Naive thymus-derived CD8-positive, alpha-beta T cell (primary cell): Measurements from ENCODE around the gene DCPS. TPM values are rescaled to one million over a fixed set of nuclear protein-coding genes. Genes with fewer than 3 reads are reported as not detected.
"Not testable (repeated sequence)": the region's sequence is repeated elsewhere in the genome, so short reads cannot be mapped to it uniquely, and the experiment has no call there.

ENCODE experiments used
- ATAC-seq, 2 donors: fragments of 150-1000 bp; cut with Tn5 transposase in 1 of 2; sonication (Bioruptor Pico), chemical (Tn5 transposase) in 1 of 2; 1 replicate in 1 of 2; 2 replicates in 1 of 2; pipeline ENCODE4 v1.10.0; 2021; ENCODE audit warnings: mild to moderate bottlenecking in 2 of 2, moderate library complexity in 2 of 2
- POLR2A ChIA-PET: fragments of 350-600 bp; sonication (Branson Sonifier 250); formaldehyde crosslinking; loops from one replicate; lab custom pipeline; 2021; ENCODE audit warnings: antibody characterized with exemption; lab: Charles Lee
- DNase-seq, 10 donors: peaks; one replicate each; pipeline versions ENCODE4 v3.0.0 to v3.0.0-alpha.2; 2020 to 2022
- H3K27ac Mint-ChIP-seq, 10 donors: one replicate each; pipeline ENCODE4 v1.8.0; 2020 to 2022; ENCODE audit warnings: mild to moderate bottlenecking in 10 of 10, mixed read lengths in 10 of 10, moderate library complexity in 4 of 10, inconsistent platforms in 1 of 10
- H3K27me3 Mint-ChIP-seq, 5 donors: one replicate each; pipeline ENCODE4 v1.8.0; 2021 to 2022; ENCODE audit warnings: mixed read lengths in 5 of 5
- H3K36me3 Mint-ChIP-seq, 3 donors: one replicate each; pipeline ENCODE4 v1.8.0; 2020 to 2022; ENCODE audit warnings: mixed read lengths in 3 of 3, mild to moderate bottlenecking in 2 of 3, inconsistent platforms in 1 of 3
- H3K4me1 Mint-ChIP-seq, 4 donors: one replicate each; pipeline ENCODE4 v1.8.0; 2021 to 2022; ENCODE audit warnings: mixed read lengths in 4 of 4
- H3K4me3 Mint-ChIP-seq, 10 donors: one replicate each; pipeline ENCODE4 v1.8.0; 2020 to 2022; ENCODE audit warnings: mild to moderate bottlenecking in 10 of 10, mixed read lengths in 10 of 10, moderate library complexity in 6 of 10, inconsistent platforms in 1 of 10
- H3K9me3 Mint-ChIP-seq, 9 donors: one replicate each; pipeline ENCODE4 v1.8.0; 2020 to 2022; ENCODE audit warnings: mixed read lengths in 9 of 9, mild to moderate bottlenecking in 3 of 9, inconsistent platforms in 1 of 9, moderate library complexity in 1 of 9
- polyA plus RNA-seq, 3 donors: library from polyadenylated mRNA; unstranded; fragments of 300-500 nt; fragmentation: Illumina TruSeq; gene quantifications; one replicate each; pipeline ENCODE4 v1.2.3, GENCODE V29; 2021
- total RNA-seq, 8 experiments: library from RNA in 2 of 8; stranded (reverse) in 2 of 8; gene quantifications; one replicate each; pipeline ENCODE4 v1.2.3 and lab custom pipeline; 2021 to 2026

DCPS gene
- total and polyA plus RNA-seq, 5 experiments from 2014 or later: 13.9 to 47.2 (median 36.7) TPM

DNA sequence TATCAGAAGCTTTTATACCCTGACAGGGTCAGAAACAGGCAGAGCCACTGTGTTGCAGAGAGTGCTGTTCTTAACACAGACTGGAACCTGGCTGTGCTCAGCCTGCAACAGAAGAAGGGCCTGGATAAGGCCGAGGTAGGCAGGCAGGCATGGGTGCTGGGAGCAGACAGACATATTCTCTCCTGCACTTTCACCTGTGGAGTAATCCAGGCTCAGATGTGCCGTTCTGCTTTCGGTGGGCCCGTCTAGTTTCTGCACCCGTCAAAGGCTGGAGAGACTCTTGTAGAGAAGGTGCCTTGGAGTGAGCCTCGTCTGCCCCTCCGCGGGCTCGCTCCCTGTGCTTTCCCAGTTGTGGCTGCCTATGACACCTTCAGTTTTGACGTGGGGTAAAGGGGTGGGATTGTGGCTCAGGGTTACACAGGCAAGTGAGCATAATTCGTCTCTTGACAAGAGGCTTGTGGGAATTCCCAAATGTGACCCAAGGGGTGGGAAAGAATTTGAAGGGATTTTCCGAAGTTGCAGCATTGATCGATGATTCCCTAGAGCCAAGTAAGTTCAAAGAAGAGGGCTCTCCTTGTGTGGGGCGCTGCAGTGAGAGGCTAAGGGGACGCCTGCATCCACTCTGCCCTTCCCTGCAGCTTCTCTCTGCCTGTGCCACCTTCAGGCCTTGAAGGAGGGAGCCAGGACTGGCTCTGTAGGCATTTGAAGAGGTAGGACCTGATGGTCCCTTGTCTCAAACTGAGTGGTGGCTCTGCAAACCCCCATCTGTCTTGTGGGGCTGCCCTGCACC lies 35.4 kb downstream of the DCPS start:
- peak overlapping the region in 2 of 10 donors; percentile 51 to 79 for H3K27ac Mint-ChIP-seq

DNA sequence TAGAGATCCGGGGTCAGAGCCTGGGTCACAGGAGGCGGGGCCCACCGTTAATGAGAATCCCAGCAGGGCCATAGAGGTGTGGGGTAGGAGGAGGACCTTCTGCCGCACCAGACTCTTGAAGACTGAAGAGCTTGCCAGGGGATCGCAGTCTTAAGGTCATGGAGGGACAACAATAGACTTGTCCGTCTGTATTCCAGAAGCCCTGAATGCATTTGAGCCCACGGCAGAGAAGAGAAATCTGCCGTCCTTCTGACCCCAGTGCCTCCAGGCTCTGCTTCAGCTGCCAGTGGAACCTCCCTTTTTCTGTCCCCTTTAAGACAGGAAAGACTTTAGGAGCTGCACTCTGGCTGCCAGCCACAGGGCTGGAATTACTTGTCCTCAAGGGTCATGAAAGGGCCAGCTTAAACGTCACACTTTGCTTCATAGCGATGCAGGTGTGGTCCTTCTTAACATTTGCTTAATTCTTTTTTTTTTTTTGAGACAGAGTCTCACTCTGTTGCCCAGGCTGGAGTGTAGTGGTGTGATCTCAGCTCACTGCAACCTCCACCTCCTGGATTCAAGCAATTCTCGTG lies 36.1 kb downstream of the DCPS start:
- no peaks in the 10 kb centered on the region for H3K9me3 Mint-ChIP-seq
- H3K36me3 Mint-ChIP-seq: peaks cover 0 to 63% (median 17%) of the 10 kb centered on the region in 3 donors
- ATAC-seq (no peak), DNase-seq (no peak)
- peak overlapping the region in 1 of 10 donors; percentile 40 for H3K27ac Mint-ChIP-seq
- no peaks in the 10 kb centered on the region for H3K27me3 Mint-ChIP-seq
- H3K4me1 Mint-ChIP-seq: peaks cover 0 to 17% (median 6%) of the 10 kb centered on the region in 4 donors
- H3K4me3 Mint-ChIP-seq: no peak overlapping the region
- POLR2A ChIA-PET: no interaction called here

More for the DNA sequence above, 35.4 kb downstream of the DCPS start:
- H3K36me3 Mint-ChIP-seq: peaks cover 0 to 65% (median 17%) of the 10 kb centered on the region in 3 donors
- peak in 1 of 10 donors; percentile 56 for DNase-seq
- H3K27me3 Mint-ChIP-seq: no peaks in the 10 kb centered on the region
- POLR2A ChIA-PET: no interaction called here
- no peaks in the 10 kb centered on the region for H3K9me3 Mint-ChIP-seq
- H3K4me3 Mint-ChIP-seq: no peak overlapping the region
- H3K4me1 Mint-ChIP-seq: peaks cover 0 to 23% (median 8%) of the 10 kb centered on the region in 4 donors
- ATAC-seq: no peak

DNA sequence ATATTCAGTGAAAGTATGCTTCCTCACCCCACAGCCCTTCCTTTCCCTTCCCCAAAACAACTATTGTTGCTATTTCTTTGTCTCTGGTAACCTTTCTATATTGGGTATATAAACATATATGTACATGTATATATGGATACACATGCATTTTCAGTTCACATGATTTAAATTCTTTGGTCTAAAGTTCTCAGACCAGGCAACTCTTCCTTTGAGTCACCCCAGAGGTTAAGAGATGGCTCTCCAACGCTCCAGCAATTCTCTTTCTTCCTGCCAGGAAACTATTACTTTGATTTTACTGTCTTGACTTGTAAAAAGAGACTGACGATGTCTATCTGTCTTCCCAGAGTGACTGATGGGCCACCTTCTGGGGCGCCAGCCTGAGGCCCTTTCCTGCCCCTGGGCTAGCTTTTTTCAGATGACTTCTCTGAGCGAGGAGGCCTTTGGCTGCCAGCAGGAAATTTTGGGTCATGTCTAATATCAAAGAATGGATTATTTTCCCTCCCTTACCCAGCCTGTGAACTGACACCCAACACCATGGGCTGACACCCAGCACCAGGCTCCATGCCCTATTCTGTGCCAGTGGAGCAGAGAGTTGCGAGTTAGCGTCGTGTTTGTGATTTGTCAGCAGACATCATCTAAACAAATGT lies 37.2 kb downstream of the DCPS start:
- peaks cover 0 to 63% (median 17%) of the 10 kb centered on the region in 3 donors for H3K36me3 Mint-ChIP-seq
- H3K4me1 Mint-ChIP-seq: peaks cover 0 to 16% (median 5%) of the 10 kb centered on the region in 4 donors
- H3K9me3 Mint-ChIP-seq: no peaks in the 10 kb centered on the region
- peak overlapping the region in 6 of 10 donors; percentile 1 to 67 (median 24) for H3K27ac Mint-ChIP-seq
- H3K4me3 Mint-ChIP-seq: no peak overlapping the region
- no peaks in the 10 kb centered on the region for H3K27me3 Mint-ChIP-seq
- ATAC-seq: no peak
- POLR2A ChIA-PET: no interaction called here
- no peak for DNase-seq

DNA sequence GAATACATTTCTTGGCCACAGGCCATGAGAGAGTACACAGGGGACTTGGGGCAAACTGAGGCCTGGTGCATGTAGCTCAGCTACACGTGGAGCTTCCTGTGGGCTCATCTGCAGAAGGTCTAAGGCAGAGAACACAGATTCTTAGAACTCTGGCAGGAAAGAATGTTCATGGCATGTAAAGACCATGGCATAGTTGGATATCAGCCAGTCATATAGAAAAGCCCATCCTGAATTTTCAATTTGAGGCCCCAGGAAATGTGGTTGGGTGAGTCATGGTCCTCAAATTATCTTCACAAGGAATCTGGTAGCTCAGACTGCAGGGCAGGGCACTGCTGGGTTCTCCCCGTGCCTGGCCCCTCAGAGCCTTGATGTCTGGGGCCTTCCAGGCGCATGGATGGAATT lies 37.9 kb downstream of the DCPS start:
- ATAC-seq (no peak), DNase-seq (no peak)
- Mint-ChIP-seq H3K4me3 (no peak overlapping the region), H3K27ac (peak overlapping the region in 4 of 10 donors; percentile 9 to 71 (median 30)), H3K4me1 (peaks cover 0 to 13% (median 3%) of the 10 kb centered on the region in 4 donors), H3K27me3 (no peaks in the 10 kb centered on the region), H3K9me3 (no peaks in the 10 kb centered on the region), H3K36me3 (peaks cover 0 to 60% (median 16%) of the 10 kb centered on the region in 3 donors)
- POLR2A ChIA-PET: interaction anchor here (0.6 kb wide), 1 partner anchor 15 kb away, joined by 3 read pairs; no protein-coding TSS in a partner anchor

DNA sequence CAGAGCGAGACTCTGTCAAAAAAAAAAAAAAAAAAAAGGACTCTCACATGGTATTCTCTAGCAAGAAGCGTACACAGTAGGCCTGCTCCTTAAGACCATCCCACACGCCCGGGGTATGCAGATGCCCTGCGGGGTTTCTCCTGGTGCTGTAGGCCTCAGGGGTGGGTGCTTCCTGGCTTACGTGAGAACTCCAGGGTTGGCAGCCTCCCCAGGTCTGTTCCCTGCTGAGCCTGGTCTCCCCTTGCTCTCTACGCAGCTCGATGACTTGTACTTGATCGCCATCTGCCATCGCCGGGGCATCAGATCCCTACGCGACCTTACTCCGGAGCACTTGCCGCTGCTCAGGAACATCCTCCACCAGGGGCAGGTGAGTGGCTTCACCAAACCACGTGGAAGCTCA lies 39.2 kb downstream of the DCPS start:
- H3K36me3 Mint-ChIP-seq: peaks cover 0 to 62% (median 16%) of the 10 kb centered on the region in 3 donors
- DNase-seq (no peak), ATAC-seq (no peak)
- POLR2A ChIA-PET: interaction anchor here (0.7 kb wide), 1 partner anchor 123 kb away, joined by 3 read pairs; no protein-coding TSS in a partner anchor
- no peaks in the 10 kb centered on the region for H3K9me3 Mint-ChIP-seq
- no peak overlapping the region for H3K4me3 Mint-ChIP-seq
- peak overlapping the region in 3 of 10 donors; percentile 25 to 52 (median 36) for H3K27ac Mint-ChIP-seq
- H3K27me3 Mint-ChIP-seq: no peaks in the 10 kb centered on the region
- H3K4me1 Mint-ChIP-seq: peaks cover 0 to 13% (median 2%) of the 10 kb centered on the region in 4 donors

DNA sequence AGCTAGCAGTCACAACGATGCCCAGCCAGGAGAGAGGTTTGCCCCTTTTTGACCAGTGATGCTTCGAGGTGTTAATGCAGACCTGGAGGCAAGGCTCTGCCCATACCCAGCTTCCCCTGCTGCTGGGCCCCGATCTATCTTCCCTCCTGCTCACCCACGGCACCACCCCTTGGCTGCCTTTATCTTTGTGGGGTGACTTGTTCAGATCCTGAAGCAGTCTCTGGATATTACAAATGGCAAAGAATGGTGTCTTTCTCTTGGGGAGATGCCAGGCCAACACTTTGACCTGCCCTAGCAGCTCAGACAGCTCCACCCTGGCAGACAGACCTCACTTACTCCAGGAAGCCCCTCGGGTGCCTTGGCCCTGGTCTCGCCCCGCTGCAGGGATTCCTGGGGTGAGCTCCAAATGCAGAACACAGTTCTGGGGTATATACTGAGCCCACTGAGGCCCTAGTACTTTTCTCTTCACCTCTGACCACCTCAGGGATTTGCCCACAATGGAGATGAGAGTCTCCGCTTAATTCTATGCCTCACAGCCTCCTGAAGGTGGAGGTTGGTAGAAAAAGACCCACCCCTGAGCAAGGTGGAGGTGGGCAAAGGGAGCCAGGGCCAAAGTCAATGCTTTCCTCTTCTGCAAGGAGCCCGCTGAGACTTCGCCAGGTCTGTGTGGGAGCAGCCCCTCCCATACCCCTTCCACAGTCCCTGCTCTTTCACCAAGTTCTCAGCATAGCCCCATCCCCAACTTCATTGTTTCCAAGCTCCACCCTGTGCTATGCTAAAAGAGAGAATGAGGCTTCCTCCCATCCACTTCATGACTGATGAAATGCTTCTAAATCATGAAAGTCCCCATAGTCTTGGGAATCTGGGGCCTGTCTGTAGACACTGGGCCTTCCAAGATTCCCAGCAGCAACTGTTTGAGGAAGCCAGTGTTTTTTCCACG lies 40.6 kb downstream of the DCPS start:
- Mint-ChIP-seq H3K9me3 (no peaks in the 10 kb centered on the region), H3K36me3 (peaks cover 0 to 54% (median 14%) of the 10 kb centered on the region in 3 donors), H3K4me3 (no peak overlapping the region), H3K27me3 (no peaks in the 10 kb centered on the region), H3K4me1 (peaks cover 0 to 13% (median 3%) of the 10 kb centered on the region in 4 donors), H3K27ac (peak overlapping the region in 5 of 10 donors; percentile 25 to 63 (median 53))
- POLR2A ChIA-PET: interaction anchor here (1.0 kb wide), 1 partner anchor 31 kb away, joined by 3 read pairs; no protein-coding TSS in a partner anchor
- ATAC-seq (no peak), DNase-seq (no peak)

DNA sequence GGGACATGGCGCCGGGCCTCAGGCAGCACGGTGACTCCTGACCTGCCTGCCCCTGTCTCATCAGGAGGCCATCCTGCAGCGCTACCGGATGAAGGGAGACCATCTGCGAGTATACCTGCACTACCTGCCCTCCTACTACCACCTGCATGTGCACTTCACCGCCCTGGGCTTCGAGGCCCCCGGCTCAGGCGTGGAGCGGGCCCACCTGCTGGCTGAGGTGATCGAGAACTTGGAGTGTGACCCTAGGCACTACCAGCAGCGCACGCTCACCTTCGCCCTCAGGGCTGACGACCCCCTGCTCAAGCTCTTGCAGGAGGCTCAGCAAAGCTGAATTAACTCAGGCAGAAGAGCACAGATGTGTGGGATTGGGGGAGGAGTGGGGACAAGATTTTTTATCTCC lies 41.4 kb downstream of the DCPS start:
- DNase-seq: no peak
- Mint-ChIP-seq H3K9me3 (no peaks in the 10 kb centered on the region), H3K4me1 (peaks cover 0 to 13% (median 3%) of the 10 kb centered on the region in 4 donors), H3K27ac (peak overlapping the region in 1 of 10 donors; percentile 45), H3K4me3 (no peak overlapping the region), H3K27me3 (no peaks in the 10 kb centered on the region), H3K36me3 (peaks cover 0 to 49% (median 14%) of the 10 kb centered on the region in 3 donors)
- ATAC-seq: no peak
- POLR2A ChIA-PET: no interaction called here

DNA sequence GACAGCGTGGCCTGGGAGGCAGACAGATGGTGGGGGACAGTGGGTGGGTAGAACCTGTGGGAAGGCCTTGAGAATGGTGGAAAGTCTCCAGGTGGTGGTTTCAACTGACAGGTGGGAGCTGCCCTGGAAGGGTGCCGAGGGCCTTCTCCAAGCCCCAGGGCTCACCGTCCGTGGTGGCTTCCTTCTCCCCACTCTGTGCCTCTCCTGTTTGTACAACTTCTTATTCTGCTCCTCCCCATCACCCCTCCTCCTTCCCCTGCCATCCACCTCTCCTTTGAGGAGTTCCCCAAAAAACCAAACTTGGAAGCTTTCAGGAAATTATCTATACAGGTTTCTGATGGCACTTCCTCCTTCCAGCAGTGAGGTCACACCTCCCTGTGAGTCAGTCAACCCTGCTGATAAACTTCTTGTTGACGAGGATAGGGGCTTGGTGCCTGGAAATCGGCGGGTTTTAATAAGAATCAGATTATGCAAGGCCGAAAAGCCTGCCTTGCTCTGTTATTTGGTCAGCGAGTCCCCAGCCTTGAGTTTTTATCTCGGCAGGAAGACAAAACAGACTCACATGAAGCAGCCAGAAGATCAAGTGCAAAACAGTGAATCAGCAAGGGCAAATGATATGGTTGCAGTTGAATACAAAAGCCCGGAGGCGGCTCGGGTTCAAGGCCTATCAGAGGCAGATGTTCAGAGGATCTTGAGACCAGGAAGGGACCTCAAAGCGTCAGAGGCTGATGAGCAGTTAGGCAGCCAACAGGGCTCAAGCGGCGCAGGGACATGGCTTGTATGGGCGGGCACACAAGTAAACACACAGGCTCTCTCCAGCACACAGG lies 42.1 kb downstream of the DCPS start:
- no peak overlapping the region for H3K4me3 Mint-ChIP-seq
- H3K36me3 Mint-ChIP-seq: peaks cover 0 to 45% (median 9%) of the 10 kb centered on the region in 3 donors
- no peaks in the 10 kb centered on the region for H3K27me3 Mint-ChIP-seq
- no peak for ATAC-seq
- POLR2A ChIA-PET: no interaction called here
- no peak for DNase-seq
- H3K4me1 Mint-ChIP-seq: peaks cover 0 to 16% (median 6%) of the 10 kb centered on the region in 4 donors
- no peaks in the 10 kb centered on the region for H3K9me3 Mint-ChIP-seq
- peak overlapping the region in 6 of 10 donors; percentile 45 to 71 (median 62) for H3K27ac Mint-ChIP-seq

DNA sequence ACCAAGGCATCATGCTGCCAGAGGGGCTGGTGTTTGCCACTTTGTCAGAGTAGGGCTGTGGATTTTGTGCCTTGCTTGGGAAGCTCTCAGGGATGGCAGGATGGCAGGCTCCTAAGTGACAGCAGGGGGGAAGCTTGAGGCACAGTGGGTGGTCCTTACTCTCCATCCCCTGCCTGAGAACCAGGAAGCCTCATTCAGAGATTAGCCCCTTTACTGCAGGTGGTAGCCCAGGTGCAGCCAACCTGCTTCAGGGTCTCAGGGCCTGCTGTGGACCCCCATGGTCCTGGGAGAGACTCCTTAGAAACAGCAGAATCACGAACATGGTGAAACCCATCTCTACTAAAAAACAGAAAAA lies 42.7 kb downstream of the DCPS start:
- Mint-ChIP-seq H3K27me3 (no peaks in the 10 kb centered on the region), H3K9me3 (no peaks in the 10 kb centered on the region), H3K27ac (peak overlapping the region in 5 of 10 donors; percentile 45 to 74 (median 62)), H3K4me3 (no peak overlapping the region), H3K36me3 (peaks cover 0 to 39% (median 7%) of the 10 kb centered on the region in 3 donors), H3K4me1 (peaks cover 0 to 20% (median 6%) of the 10 kb centered on the region in 4 donors)
- POLR2A ChIA-PET: interaction anchor here (0.6 kb wide), 2 partner anchors 262 to 1658 kb away, joined by 3 read pairs; no protein-coding TSS in a partner anchor
- ATAC-seq: no peak
- no peak for DNase-seq

DNA sequence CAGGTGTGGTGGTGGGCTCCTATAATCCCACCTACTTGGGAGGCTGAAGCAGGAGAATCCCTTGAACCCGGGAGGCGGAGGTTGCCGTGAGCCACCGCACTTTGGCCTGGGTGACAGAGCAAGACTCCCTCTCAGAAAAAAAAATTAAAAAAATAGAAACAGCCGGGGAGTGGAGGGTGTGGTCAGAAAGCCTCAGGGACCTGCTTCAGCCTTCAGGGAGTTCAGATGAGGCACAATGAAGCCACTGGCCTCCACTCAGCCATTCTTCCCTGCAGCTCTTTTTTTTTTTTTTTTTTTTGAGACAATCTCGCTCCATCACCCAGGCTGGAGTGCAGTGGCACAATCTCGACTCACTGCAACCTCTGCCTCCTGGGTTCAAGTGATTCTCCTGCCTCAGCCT lies 43.1 kb downstream of the DCPS start:
- not testable (repeated sequence) for H3K27me3 Mint-ChIP-seq, H3K4me3 Mint-ChIP-seq, DNase-seq, ATAC-seq, H3K9me3 Mint-ChIP-seq
- H3K4me1 Mint-ChIP-seq: peaks cover 0 to 17% (median 6%) of the 10 kb centered on the region in 4 donors
- H3K27ac Mint-ChIP-seq: peak overlapping the region in 2 of 10 donors; percentile 45 to 74
- POLR2A ChIA-PET: interaction anchor here (0.6 kb wide), 2 partner anchors 262 to 1657 kb away, joined by 3 read pairs; no protein-coding TSS in a partner anchor
- H3K36me3 Mint-ChIP-seq: peaks cover 0 to 35% (median 3%) of the 10 kb centered on the region in 3 donors
